VCaP (cell line): Measurements from ENCODE around the gene HMGCL.
"Not testable (repeated sequence)": the region's sequence is repeated elsewhere in the genome, so short reads cannot be mapped to it uniquely, and the experiment has no call there.

ENCODE experiments used
- H3K27ac ChIP-seq: fragments of 450-650 bp; 2 replicates; pipeline ENCODE4 v1.5.1; 2017
- CTCF ChIP-seq: fragments of 450-650 bp; conservative IDR thresholded peaks from 2 replicates; pipeline ENCODE4 v1.5.1; 2017; ENCODE audit warnings: mild to moderate bottlenecking, moderate library complexity

The HMGCL gene

DNA sequence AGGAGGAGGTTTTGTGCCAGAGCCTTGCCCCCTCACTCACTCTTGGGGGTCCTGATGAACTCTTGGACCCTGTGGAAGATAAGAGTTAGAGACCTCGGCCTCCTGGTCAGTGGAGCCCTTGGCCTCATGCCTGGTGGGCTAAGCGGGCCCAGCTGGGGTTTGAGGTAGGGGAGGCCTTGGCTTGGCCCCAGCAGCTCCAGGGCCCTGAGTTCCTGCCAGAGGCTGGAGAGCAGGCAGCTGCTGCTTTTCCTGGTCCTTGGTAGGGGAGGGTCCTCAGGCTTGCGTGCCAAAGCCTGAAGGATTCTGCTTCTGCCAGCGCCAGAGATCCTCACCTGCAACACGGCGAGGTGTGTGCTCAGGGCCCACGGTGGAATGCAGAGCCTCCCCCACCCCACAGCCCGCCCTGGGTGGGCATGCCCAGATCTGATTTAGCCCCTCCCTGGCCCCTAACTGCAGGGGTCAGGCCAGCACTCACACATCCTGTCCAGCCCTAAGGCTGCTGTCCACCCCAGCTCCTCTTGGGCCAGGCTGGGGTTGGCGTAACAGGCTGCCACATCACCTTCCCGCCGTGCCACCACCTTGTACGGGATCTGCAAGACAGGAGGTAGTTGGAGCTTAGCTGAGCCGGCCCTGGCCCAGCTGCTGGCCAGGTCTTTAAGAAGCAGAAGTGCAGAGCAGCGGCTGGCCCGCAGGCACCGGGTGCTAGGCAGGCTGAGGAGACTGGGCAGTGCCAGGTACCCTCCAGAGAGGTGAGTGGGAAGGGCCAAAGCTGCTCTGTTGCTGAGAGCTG, 29.4 kb downstream of the HMGCL start:
- TF ChIP-seq CTCF: no peak
- H3K27ac ChIP-seq: peak overlapping the region; percentile 23; the same call in 1 of the 2 replicates

DNA sequence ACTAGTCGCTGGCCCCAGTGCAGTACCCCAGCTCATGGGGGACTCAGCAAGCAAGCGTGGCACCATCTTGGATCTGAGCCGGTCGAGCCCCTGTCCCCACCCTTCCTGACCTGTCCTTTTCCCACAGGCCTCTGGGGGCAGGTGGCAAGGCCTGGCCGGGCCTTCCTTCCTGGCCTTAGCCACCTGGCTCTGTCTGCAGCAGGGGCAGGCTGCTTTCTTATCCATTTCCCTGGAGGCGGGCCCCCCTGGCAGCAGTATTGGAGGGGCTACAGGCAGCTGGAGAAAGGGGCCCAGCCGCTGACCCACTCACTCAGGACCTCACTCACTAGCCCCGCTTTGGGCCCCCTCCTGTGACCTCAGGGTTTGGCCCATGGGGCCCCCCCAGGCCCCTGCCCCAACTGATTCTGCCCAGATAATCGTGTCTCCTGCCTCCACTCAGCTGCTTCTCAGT, 30.5 kb downstream of the HMGCL start:
- not testable (repeated sequence) for H3K27ac ChIP-seq

- no peak overlapping the region for H3K27ac ChIP-seq
- TF ChIP-seq CTCF: no peak
Observed at GRCh38 chr1:23793861-23794731, 31.1 kb downstream of the HMGCL start.

DNA sequence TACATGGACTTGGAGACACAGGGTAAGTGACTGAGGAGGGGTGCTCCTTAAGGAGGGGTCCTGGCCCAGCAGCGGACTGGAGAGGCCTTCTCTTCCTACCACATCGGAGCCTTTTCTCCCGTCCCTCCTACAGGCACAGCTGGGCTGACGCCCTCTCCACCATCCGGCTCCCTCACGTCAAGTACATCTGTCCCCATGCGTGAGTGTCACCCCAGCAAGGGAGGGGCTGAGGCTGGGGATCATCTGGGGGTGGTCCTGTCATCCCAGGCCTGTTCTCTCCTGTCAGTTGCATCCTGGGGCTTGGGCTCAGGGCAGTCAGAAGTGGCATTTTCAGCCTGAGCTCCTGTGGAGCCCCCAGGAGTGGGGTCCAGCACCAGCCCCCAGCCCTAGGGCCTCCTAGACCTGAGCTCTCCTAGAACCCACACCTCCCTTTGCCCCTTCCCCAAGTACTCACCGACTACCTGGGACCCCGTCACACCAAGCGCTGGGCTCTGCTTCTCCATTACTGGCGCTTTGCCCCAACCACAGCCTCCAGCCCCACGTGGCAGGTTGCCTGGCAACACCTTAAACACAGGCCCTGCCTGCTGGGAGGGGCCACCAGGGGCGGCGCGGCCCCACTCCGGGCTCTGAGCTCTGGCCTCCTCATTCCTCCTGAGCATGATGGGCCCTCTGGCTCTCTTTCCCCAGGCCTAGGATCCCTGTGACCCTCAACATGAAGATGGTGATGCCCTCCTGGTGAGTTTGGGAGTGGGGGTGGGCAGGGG, 32.0 kb downstream of the HMGCL start:
- H3K27ac ChIP-seq: peak overlapping the region; percentile 78; the same call in 1 of the 2 replicates
- TF ChIP-seq CTCF: no peak

DNA sequence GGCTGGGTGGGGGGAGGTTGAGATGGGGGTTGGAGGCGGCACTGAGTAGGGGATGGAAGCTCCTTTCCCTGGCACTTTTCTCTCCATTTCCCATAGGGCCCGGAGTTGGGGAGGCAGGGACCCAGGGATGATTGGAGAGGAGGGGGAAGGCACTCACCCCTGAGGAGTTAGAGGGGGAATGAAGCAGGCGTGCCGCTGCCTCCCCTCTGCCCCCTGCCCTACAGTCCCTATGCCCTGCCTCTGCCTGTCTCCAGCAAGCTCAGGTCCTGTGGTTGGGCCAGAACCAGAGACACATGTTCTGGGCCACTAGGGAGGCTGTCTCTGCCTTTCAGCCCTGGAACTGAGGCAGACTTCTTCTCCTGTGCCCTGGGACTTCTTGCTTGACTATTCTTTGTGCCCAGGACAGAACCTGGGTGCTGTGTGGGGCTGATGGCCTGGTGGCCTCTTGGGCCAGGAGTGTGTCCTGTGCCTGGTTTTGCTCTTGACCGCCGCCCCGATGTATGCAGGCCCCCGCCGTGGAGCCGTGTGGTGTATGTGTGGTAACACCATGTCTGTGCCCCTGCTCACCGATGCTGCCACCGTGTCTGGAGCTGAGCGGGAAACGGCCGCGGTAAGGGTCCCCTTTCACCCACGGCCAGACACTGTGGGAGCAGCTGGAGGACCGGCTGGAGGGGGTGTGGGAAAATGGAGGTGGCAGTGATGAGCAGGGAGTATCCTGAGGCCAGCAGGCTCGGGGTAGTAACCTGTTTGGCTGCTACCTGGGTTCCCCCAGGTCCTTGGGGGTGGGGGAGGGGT, 32.9 kb downstream of the HMGCL start:
- peak overlapping the region; percentile 78 for H3K27ac ChIP-seq
- no peak for TF ChIP-seq CTCF

GRCh38 chr1:23791516-23792047, 33.6 kb downstream of the HMGCL start:
- no peak for TF ChIP-seq CTCF
- peak overlapping the region; percentile 78 for H3K27ac ChIP-seq
